ENCODE results near the gene STAP2.

Gene STAP2

DNA sequence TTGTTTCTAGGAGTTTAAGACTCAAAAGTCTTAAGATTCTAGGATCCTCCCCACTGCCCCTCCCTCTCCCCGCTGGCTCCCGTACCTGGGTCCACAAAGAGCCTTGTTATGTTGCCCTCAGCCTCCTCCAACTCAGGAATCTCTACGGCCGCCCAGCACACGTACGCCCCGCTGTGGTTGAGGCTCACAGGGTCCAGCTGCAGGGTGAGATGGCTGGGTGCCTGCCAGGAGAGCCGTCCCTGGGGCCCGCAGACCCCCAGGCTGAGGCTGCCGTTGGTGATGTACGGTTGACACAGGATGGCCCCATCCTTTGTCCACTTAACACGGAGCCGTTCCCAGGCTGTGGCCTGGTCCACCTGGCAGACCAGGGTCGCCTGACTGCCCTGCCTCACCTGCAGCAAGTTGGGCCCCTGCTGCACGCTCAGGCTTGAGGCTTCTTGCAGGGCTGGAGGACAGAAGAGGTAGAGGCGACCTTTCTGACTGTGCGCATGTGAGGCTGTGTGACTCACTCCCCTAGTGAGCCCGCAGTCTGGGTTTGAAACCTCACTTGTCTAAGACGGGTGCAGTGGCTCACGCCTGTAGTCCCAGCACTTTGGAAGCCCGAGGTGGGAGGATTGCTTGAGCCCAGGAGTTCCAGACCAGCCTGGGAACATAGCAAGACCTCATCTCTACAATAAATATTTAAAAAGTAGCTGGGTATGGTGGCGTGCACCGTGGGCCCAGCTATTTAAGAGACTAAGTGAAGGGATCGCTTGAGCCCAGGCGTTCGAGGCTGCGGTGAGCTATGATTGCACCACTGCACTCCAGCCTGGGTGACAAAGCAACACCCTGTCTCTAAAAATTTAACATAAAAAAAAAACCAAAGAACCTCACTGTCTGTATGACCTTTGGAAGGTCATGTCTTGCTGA is 40.5 kb downstream of the STAP2 start:
- H4K20me1 ChIP-seq (ENCODE audit: low read depth, low read length): no peaks in the 10 kb centered on the region
- no peak overlapping the region for H3K27ac ChIP-seq (ENCODE audit: low read depth, low read length)
- no peaks in the 10 kb centered on the region for H3K36me3 ChIP-seq (ENCODE audit: low read length)
- H3K4me3 ChIP-seq (ENCODE audit: insufficient read depth, low read length, poor library complexity, severe bottlenecking): no peak overlapping the region
- no peak overlapping the region for H3K4me2 ChIP-seq (ENCODE audit: low read depth, low read length, poor library complexity, severe bottlenecking)
- no peak overlapping the region for H2AFZ ChIP-seq (ENCODE audit: low read depth, low read length, severe bottlenecking)
- no peaks in the 10 kb centered on the region for H3F3A ChIP-seq (ENCODE audit: insufficient read depth)
- no peaks in the 10 kb centered on the region for H3K9me3 ChIP-seq (ENCODE audit: insufficient read depth, low read length)
- TF ChIP-seq, protein P1, sequence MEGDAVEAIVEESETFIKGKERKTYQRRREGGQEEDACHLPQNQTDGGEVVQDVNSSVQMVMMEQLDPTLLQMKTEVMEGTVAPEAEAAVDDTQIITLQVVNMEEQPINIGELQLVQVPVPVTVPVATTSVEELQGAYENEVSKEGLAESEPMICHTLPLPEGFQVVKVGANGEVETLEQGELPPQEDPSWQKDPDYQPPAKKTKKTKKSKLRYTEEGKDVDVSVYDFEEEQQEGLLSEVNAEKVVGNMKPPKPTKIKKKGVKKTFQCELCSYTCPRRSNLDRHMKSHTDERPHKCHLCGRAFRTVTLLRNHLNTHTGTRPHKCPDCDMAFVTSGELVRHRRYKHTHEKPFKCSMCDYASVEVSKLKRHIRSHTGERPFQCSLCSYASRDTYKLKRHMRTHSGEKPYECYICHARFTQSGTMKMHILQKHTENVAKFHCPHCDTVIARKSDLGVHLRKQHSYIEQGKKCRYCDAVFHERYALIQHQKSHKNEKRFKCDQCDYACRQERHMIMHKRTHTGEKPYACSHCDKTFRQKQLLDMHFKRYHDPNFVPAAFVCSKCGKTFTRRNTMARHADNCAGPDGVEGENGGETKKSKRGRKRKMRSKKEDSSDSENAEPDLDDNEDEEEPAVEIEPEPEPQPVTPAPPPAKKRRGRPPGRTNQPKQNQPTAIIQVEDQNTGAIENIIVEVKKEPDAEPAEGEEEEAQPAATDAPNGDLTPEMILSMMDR (IDR thresholded peaks at IDR 0.05; ENCODE audit: insufficient read depth, low read length, poor library complexity, severe bottlenecking): no peak
- TF ChIP-seq EZH2phosphoT487 (conservative IDR thresholded peaks at IDR 0.05; ENCODE audit: low read length): no peak
- H3K27me3 ChIP-seq (ENCODE audit: low read length): no peaks in the 10 kb centered on the region
- H3K9ac ChIP-seq (ENCODE audit: low read length): no peak overlapping the region
- no peaks in the 10 kb centered on the region for H3K79me2 ChIP-seq (ENCODE audit: insufficient read depth, low read length)
- no peaks in the 10 kb centered on the region for H3K9me2 ChIP-seq (replicated peaks; ENCODE audit: insufficient read depth, low read length)

DNA sequence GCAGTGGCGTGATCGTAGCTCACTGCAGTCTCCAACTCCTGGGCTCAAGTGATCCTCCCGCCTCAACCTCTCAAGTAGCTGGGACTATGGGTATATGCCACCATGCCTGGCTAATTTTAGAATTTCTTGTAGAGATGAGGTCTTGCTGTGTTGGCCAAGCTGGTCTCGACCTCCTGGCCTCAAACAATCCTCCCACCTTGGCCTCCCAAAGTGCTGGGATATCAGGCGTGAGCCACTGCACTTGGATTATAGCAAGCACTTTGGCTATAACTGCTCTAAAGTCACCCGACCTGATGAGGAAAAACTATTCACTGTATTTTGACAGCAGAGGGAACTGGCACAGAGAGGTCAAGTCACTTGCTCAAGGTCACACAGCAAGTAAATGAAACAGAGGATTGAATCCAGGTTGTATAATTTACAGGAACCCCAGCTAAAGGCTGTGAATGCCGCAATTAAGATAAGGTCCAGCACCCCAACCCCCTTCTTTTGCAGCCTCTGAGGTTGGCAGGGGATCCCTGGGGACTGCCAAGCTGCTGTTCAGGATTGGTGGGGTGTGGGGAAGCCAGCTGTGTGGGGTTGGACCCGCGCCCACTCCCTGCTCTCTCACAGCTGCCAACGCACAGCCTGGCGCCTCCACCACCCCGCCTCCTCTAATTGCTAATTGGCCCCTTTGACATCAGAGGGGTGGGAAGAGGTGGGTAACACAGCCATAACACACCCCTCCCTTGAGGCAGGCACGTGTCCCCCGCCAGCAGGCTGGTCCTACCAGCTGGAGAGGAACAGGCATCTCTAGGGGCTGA is 42.5 kb downstream of the STAP2 start:
- H3K9me3 ChIP-seq (ENCODE audit: insufficient read depth, low read length): no peaks in the 10 kb centered on the region
- no peaks in the 10 kb centered on the region for H4K20me1 ChIP-seq (ENCODE audit: low read depth, low read length)
- no peak overlapping the region for H3K4me2 ChIP-seq (ENCODE audit: low read depth, low read length, poor library complexity, severe bottlenecking)
- H3K27ac ChIP-seq (ENCODE audit: low read depth, low read length): no peak overlapping the region
- no peak overlapping the region for H2AFZ ChIP-seq (ENCODE audit: low read depth, low read length, severe bottlenecking)
- no peaks in the 10 kb centered on the region for H3K79me2 ChIP-seq (ENCODE audit: insufficient read depth, low read length)
- no peaks in the 10 kb centered on the region for H3K27me3 ChIP-seq (ENCODE audit: low read length)
- H3K9me2 ChIP-seq (replicated peaks; ENCODE audit: insufficient read depth, low read length): no peaks in the 10 kb centered on the region
- H3K9ac ChIP-seq (ENCODE audit: low read length): no peak overlapping the region
- H3K4me3 ChIP-seq (ENCODE audit: insufficient read depth, low read length, poor library complexity, severe bottlenecking): no peak overlapping the region
- TF ChIP-seq, protein P1 (IDR thresholded peaks at IDR 0.05; ENCODE audit: insufficient read depth, low read length, poor library complexity, severe bottlenecking): no peak
- no peak for TF ChIP-seq EZH2phosphoT487 (conservative IDR thresholded peaks at IDR 0.05; ENCODE audit: low read length)
- H3F3A ChIP-seq (ENCODE audit: insufficient read depth): no peaks in the 10 kb centered on the region
- H3K36me3 ChIP-seq (ENCODE audit: low read length): no peaks in the 10 kb centered on the region

GRCh38 chr19:4294389-4294788 is 44.2 kb downstream of the STAP2 start:
- no peak overlapping the region for H3K4me3 ChIP-seq (ENCODE audit: insufficient read depth, low read length, poor library complexity, severe bottlenecking)

More at GRCh38 chr19:4294389-4294788, 44.2 kb downstream of the STAP2 start:
- no peaks in the 10 kb centered on the region for H3K9me2 ChIP-seq (replicated peaks; ENCODE audit: insufficient read depth, low read length)
- H2AFZ ChIP-seq (ENCODE audit: low read depth, low read length, severe bottlenecking): no peak overlapping the region
- no peak overlapping the region for H3K27ac ChIP-seq (ENCODE audit: low read depth, low read length)
- H3K4me2 ChIP-seq (ENCODE audit: low read depth, low read length, poor library complexity, severe bottlenecking): no peak overlapping the region
- H3K27me3 ChIP-seq (ENCODE audit: low read length): no peaks in the 10 kb centered on the region
- no peaks in the 10 kb centered on the region for H3F3A ChIP-seq (ENCODE audit: insufficient read depth)
- H3K9me3 ChIP-seq (ENCODE audit: insufficient read depth, low read length): no peaks in the 10 kb centered on the region
- no peak overlapping the region for H3K9ac ChIP-seq (ENCODE audit: low read length)
- no peaks in the 10 kb centered on the region for H4K20me1 ChIP-seq (ENCODE audit: low read depth, low read length)
- TF ChIP-seq, protein P1 (IDR thresholded peaks at IDR 0.05; ENCODE audit: insufficient read depth, low read length, poor library complexity, severe bottlenecking): no peak
- no peak for TF ChIP-seq EZH2phosphoT487 (conservative IDR thresholded peaks at IDR 0.05; ENCODE audit: low read length)
- no peaks in the 10 kb centered on the region for H3K36me3 ChIP-seq (ENCODE audit: low read length)
- no peaks in the 10 kb centered on the region for H3K79me2 ChIP-seq (ENCODE audit: insufficient read depth, low read length)
